Endometrium (tissue), 2 donors: ENCODE results near the gene GPR151.

ENCODE experiments used
- FAIRE-seq: peaks from 2 replicates; lab custom pipeline; 2012; peaks lifted over from hg19 to GRCh38; lab: Jason Lieb, UNC
- donor health status: control.
- donor health status: control.

The GPR151 gene

DNA sequence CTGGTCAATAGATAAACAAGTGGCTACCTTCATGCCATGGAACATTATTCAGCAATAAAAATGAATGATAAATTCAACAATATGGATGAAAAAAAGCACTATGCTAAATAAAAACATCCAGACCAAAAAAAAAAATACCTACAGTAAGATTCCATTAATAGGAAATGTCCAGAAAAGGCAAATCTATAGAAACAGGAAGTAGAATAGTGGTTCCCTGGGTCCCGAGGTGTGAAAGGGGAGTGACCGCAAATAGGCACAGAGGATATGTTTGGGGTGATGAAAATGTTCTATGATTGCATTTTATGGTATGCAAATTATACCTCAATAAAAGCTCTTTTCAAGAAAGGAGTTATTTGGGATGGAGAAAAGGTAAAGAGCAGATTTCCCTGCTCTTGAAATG lies 3.6 kb upstream of the GPR151 start:
- no peak for FAIRE-seq

DNA sequence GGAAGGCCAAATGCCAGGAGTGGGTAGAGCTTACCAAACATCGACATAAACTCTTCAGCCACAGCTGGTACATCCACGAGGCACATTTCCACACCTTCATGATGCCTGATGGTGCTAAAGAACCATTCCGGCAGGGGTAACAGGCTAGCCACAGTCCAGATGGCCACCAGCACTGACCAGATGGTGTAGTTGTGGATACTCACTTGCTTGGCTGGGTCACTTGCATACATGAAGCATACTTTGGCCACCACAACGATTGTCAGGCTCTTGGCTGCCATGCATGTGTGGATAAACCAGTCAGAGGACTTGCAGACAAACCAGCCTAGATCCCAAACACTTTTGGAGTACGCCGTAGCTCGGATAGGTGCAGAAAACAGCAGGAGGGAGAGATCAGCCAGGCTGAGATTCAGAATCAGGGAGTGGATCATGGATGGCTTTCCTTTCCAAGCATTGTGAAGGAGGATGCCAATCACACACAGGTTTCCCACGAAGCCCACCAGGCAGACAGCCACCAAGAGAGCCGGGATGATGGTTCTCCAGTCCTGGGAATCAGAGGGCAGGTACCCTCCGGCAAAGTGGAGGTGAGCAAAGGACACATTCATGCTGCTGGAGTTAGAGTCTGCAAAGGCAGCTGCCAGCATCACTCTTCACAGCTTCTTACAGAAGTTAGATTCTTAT lies 378 bp downstream of the GPR151 start:
- no peak for FAIRE-seq

DNA sequence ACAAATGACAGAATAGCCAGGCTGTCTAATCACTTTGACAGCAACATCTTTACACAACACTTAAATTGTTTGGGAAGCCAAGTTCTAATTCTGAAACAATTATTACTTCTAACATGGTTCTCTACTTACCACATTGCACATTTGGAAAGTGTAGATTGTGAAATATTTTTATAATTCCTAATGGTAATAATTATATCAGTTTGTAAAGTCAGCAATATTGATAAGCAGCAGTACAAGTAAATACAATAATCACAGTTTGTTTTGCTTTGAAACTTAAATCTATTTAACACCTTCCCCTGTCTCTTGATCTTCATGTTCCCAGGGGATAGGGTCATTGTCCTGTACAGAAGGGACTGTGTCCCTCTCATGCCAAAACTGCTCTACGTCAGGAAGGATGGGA lies 1.4 kb downstream of the GPR151 start:
- no peak for FAIRE-seq

DNA sequence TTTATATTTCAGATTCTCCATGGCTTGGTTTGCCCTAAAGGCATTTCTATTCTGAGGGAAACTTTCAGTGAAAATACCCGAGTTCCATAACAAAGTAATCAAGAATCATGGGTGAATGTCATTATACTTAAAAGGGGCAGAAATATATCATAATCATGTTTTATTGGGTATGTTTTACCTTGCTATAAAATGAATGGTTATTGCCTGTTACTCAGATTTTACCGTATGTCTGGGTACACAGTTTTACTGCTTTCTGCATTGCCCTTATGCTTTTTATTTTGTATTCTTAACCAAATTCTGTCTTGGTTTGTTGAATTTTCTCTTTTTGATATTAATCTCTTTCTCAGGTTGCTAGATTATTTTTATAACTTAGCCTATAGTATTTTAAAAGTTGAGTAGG lies 2.5 kb downstream of the GPR151 start:
- FAIRE-seq, result no peak

DNA sequence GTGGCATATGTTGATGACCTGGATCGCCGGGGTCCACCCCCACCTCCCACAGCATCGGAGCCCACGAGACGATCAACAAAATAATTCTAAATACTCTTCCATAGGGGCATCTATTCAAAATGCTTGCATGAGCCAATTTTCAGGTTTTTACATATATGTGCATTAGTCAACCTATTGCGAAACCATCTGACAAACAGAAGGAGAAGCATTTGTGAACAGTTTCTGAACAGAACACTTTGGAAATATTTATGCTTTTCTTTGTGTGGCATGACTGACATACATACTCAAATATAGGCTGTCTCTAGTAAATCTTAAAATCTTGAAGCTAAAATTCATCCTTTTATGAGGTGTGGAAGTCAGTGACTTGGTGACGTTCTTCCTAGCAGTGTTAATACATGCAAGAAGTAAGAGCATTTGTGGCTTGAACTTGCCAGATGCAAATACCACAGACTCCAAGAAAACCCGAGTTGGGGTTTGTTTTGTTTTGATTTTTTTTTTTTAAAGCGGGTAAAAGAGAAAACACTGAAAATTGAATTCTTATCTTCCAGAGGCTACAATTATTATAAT lies 5.3 kb downstream of the GPR151 start:
- no peak for FAIRE-seq

DNA sequence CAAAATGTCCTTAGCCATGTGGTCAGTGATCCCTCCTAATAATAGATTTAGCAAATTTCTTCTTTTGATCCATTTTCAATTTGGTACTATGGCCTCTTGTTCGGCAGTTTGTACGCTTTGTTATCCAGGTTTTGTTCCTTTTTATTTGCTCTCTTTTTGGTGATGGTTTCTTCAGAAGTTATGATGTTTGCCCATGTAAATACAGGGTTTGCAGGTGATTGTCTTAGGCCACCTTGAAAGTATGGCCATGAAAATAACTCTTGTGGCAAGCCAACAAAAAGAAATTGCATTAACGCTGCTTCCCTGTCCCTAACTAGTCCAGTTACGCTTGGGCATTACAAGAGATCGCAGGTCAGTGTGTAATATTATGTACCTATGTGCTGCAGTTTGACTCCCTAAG lies 8.6 kb downstream of the GPR151 start:
- FAIRE-seq, result no peak

DNA sequence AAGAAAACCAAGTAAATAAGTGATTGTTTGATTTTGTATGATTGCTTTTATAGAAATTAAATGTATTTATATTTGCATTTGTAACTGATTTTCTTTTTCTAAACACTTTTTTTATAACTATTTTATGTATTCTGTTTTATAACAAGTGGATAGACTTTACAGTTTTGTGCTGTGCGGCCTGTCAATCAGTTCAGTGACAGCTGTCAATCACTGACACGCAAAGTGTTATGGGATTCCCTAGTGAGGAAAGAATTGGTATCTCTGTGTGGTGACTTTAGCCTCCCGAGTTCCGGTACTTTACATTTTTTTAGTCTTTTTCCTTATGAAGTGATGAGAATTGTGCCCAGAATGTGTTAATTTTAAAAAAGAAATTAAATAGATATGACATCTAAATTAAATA lies 16.3 kb downstream of the GPR151 start:
- no peak for FAIRE-seq

DNA sequence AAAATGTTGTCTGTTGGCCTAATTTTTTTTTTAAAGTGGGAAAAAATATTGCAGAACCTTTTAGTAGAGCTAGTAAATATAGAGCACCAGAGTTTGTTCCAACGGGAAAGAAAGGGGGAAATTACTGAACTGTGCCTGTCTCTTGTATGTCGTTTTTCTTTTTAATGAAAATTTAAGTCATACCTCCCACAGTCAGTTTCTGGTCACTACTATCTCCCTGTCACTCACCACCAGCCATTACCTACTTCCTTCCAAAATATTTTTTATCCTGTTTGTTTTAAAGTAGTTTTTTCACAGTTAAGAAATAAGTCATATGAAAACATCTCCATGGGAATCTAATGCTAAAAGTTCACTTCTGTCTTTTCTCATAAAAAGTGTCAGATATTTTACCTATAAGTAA lies 21.3 kb downstream of the GPR151 start:
- no peak for FAIRE-seq

DNA sequence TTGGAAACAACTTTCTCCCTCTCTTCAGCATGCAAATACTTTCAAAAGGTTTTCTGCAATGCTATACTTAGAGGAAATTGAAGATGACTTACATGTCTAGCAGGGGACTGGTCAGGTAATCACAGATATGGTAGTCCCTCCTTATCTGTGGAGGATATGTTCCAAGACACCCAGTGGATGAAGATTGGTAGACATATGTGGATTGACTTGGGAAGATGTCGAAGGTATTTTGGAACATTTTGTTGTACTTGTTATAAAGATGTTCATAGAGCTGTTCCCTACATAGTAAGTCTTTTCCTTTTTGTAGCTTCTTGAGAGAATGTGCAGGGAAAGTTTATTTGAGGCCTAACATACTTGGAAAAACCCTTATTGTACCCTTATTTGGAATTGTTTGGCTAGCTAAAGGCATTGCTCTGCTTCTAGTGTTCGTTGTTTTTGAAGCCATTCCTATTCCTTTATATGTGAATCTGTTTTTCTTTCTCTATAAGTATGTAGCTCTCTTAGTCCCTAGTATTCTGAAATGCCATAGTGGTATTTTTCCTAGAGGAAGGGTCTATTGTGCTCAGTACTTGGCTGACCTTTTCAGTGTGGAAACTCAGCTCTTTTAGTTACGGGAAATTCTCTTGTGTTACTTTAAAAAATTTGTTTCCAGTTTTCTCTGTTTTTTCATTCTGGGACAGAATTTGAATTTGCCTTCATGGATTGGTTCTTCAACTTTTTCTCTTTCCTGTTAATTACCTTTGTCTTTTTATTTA lies 25.7 kb downstream of the GPR151 start:
- FAIRE-seq, result no peak

DNA sequence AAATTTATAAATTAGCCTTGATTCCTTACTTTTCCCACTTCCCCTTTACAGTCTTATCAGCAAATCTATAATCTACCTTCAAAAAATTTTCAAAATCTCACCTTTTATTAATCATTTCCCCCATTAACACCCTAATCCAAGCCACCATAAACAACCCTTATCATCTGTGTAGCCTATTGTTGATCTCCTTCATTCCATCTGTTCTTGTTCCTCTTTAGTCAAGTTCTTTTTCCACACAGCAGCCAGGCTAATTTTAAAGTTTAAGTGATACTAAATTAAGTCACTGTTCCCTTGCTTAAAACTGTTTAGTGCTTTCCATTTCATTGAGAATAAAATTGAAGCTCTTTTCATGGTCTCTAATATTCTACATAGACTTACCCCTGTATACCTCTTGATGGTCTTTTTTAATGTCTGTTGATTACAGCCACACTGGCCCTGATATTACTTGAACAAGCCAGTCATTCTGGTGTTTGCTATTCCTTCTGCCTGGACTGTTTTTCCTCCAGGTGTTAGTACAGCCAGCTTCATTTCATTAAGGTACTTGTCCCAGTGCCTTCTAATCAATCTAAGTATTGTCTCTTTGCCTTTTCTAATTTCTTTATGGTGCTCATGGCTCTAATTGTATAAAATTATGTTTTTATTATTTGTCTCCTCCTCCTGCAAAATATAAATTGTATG lies 31.1 kb downstream of the GPR151 start:
- no peak for FAIRE-seq

DNA sequence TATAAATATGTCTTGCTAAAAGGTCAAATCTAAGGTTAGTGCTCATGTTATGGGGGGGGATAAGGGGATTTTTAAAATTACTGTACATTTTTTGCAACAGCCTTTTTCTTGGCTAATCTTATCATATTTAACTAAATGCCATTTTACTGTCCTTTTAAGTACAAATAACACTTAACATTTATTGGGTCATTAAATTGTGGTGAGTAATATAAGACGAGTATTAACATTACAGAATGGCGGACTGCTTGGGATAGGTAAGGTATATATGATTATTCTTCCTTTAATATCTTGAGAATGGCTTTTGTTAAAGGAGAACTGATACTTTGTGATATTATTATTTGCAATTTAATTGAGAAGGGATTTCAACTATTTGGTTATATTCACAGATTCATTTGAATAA lies 33.2 kb downstream of the GPR151 start:
- no peak for FAIRE-seq

DNA sequence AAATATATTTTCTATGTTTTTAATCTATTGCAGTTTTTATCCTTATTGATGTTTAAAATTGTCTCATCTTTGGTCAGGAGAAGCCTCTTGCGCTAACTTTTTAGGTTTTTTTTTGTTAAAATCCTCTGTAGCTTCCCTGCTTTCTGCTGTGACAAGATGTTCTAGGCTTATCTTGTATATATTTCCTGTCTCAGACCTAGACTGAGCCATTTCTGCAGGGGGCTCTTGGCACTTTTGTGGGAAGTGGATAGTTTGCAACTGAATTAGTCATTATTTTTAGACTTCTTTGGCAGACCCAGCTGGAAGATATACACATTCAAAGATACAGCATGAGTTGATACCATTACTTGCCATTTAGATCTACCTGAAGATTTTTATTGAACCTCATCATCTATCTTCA lies 40.1 kb downstream of the GPR151 start:
- no peak for FAIRE-seq

DNA sequence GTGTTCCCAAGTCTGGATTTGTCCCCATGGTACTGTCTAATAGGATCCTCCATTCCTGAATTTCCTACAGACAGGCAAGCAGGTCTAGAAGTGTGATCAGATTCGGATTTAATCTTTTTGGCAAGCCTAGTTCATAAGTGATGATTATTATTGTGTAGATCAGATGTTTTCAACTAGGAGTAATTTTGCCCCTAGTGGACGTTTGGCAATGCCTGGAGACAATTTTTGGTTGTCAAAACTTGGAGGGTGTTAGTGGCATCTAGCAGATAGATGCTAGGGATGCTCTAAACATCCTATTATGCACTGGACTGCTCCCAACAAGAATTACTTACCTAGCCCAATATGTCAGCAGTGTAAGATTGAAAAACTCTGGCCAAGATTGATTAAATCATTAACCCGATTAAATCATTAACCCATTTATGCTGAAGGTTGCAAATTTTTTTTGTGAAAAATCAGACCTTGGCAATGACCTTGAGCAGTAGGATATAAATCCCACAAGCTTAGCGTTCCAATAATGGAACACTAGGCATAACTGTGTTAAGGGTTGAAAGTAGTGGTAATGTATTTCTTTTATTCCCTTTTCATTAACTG lies 40.7 kb downstream of the GPR151 start:
- FAIRE-seq, result no peak

DNA sequence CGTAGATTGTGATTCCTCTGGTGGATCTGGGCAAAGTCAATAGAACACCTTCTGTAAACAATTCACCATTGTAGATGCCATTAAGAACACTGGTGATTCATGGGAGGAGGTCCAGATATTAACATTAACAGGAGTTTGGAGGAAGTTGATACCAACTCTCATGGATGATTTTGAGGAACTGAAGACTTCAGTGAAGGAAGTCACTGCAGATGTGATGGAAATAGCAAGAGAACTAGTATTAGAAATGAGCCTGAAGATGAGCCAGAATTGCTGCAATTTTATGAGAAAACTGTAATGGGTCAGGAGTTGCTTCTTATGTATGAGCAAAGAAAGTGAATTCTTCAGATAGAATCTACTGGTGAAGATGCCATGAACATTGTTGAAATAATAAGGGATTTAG lies 41.9 kb downstream of the GPR151 start:
- no peak for FAIRE-seq

DNA sequence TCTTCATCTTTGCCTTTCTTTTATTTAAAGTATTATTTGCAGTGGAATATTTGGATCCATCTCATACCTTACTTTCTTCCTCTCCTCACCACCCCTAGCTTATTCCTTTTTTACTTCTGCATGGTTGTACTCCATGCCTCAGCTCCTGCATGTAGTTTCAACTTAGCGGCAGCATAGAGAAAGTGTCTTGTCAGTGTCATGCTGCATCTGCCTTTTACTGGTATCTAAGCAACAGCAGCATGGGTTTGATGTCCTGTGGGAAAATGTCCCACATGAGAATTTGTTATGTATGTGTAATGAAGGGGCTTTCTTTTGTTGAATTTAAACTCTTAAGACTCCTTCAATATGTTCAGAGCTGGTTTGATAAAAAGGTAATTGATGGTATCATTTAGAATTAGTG lies 48.2 kb downstream of the GPR151 start:
- no peak for FAIRE-seq

DNA sequence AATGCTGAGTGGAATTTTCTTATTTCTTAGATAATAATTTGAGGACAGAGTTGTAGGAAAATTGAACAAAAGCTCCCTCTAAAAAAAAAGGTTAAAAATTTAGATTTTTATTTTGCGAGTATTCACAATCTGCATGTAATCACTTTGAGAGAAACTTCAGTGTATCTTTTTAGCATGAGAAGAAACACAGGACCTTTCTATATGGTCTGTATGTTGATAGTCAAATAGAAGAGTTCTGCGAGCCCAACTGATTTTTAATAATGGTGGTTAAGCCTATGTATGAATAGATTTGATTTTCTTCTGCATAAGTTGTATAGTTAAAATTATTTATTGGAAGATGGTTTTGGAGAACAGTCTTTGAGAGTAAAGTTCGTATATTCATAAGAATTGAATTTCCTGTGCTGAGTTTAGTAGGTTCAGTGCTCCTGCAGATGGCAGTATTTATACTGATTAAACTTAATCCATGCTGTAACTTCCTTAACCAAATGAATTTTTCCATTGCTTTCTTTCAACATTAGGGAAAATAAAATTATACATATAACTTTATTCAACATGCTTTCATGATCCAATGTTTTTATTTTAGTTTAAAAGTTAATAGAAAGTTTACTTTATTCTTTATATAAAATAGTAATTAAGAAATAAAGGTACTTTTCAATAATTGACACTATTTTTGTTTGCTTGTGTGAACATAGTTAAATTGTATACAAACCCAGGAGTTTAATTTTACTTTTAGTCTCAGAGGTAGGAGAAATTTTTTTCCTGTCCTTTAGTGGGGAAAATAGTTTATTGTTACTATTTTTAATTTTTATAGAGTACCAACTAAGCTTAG lies 49.3 kb downstream of the GPR151 start:
- FAIRE-seq, result peak; percentile 70

DNA sequence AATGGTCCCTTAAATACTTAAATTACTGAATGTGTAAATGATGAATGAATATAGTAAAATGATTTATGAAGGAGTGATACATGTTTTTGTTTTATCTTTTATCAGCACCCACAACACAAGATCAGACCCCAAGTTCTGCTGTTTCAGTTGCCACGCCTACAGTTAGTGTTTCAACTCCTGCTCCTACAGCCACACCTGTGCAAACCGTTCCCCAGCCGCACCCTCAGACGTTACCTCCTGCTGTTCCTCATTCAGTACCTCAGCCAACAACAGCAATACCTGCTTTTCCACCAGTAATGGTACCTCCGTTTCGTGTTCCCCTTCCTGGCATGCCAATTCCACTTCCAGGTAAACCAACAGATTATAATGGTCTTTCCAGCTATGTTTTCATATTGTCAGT lies 52.5 kb downstream of the GPR151 start:
- no peak for FAIRE-seq
